Smooth muscle cell of the brain vasculature (primary cell): Measurements from ENCODE around the gene CLBA1.

Experiments
- DNase-seq: peaks from one replicate; pipeline ENCODE4 v3.0.0-alpha.2; 2012; ENCODE audit warnings: low read depth, low spot score

The CLBA1 gene

GRCh38 chr14:104968541-104969401 lies 16.8 kb upstream of the CLBA1 start:
- DNase-seq, result no peak

DNA sequence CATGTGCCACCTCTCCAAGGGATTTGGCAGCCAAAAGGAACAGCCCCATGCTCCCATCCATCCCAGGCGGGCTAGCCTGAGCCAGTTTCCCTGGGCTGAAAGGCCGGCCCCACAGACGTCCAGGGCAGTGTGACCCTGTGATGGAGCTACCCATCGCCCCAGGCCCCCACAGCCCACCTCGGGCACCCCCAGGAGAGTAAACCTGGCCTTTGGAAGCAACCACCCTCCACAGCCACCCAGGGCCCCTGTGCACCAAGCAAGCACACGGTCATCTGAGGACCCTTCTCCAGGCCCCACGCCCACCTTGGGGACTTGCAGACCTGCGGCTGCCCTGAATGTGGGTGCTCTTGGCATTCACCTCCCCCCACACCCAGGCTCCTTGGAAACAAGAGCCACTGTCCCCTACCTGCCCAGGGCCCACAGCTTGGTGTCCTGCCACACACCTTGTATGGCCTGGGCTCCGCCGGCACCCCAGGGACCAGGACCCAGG lies 15.8 kb upstream of the CLBA1 start:
- DNase-seq, result no peak

- peak; percentile 84 for DNase-seq
Measured at GRCh38 chr14:104970231-104971068, 15.1 kb upstream of the CLBA1 start.

GRCh38 chr14:104971447-104972240 lies 13.9 kb upstream of the CLBA1 start:
- no peak for DNase-seq

- no peak for DNase-seq
Measured at GRCh38 chr14:104972301-104973134, 13.1 kb upstream of the CLBA1 start.

DNA sequence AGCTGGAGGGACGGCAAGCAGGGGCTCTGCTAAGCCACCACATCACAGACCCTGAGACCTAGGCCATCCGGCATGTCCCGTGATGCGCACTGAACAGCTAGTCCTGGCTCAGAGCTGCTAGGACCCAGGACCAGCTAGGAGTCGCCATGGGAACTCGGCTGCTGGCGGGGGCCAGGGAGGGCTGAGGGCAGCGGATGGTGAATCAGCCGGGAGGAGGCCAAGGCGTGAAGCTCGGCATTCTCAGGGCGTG lies 12.5 kb upstream of the CLBA1 start:
- DNase-seq, result peak; percentile 84

DNA sequence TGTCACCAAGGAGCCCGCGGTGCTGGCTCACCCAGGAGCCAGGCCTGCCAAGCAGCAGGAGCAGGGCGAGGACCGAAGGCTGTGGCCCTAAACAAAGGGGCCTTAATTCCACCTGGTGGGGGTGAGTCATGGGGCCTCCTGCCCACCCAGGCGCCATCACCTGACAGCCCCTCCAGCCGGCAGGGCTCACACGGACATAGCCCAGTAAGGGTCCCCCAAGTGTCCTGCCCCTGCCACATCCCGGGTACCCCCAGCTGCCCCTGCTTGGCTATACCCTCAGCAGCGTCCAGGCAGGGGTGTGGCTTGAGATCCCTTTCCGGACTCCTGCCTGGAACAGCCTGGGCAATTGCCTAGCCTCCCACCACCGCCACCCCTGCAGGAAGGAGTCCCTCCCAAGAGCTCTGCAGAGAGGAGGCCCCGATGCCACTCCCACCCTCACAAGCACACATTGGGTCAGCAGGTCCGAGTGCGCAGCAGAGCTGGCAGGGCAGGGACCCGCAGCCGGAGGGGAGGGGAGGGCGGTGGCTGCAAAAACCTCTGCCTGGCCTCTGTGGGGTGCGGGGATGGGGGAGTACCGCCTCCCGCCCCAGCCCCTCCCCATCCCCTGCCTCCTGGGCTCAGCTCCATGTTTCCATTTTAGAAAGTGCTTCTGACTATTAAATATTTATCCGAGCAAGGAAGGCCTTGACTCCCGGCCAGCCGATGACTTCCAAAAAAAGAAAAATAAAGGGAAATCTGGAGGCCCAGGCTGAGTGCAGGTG lies 12.0 kb upstream of the CLBA1 start:
- DNase-seq, result no peak

- no peak for DNase-seq
Measured at GRCh38 chr14:104974146-104974541, 11.4 kb upstream of the CLBA1 start.

DNA sequence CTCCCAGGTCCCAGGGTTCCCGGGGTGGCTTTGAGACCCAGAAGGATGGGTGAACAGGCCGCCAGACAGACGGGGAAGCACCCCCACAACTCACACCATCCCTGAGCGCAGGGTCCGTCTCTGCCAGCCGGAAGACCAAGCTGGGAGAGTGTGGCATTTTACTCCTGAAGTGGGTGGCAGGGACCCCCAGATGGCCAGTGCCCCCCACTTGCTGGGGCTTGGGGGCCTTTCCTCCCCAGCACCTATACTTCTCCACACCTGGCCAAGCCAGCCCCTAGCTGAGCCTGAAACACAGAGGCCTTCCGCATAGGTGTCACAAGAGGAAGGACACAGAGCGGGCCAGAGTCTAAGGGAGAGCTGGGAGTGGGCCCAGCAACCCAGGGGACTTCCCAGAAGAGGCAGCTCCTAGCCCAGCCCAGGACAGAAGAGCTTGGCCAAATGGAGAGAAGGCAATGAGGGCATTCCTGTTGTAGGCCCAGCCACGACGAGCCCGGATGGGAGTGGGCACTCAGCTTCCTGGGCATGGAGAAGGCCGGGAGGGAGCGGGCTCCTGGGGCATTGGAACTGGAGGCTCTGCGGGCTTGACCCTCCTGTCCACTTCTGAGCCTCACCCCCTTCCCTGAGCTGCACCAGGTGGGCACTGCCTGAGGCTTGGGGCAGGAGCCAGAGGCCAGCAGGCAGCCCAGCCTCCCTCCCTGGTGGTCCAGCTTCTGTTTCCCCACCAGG lies 10.8 kb upstream of the CLBA1 start:
- no peak for DNase-seq

GRCh38 chr14:104975481-104976197 lies 9.9 kb upstream of the CLBA1 start:
- no peak for DNase-seq

- DNase-seq, result no peak
Measured at GRCh38 chr14:104976198-104977007, 9.2 kb upstream of the CLBA1 start.

- no peak for DNase-seq
Measured at GRCh38 chr14:104977008-104977680, 8.4 kb upstream of the CLBA1 start.

GRCh38 chr14:104977681-104978653 lies 7.6 kb upstream of the CLBA1 start, which contains the start of gene AHNAK2:
AHNAK2 (minus strand) TSS chr14:104978374; CDS start chr14:104978237, 137 bp downstream.
- no peak for DNase-seq

DNA sequence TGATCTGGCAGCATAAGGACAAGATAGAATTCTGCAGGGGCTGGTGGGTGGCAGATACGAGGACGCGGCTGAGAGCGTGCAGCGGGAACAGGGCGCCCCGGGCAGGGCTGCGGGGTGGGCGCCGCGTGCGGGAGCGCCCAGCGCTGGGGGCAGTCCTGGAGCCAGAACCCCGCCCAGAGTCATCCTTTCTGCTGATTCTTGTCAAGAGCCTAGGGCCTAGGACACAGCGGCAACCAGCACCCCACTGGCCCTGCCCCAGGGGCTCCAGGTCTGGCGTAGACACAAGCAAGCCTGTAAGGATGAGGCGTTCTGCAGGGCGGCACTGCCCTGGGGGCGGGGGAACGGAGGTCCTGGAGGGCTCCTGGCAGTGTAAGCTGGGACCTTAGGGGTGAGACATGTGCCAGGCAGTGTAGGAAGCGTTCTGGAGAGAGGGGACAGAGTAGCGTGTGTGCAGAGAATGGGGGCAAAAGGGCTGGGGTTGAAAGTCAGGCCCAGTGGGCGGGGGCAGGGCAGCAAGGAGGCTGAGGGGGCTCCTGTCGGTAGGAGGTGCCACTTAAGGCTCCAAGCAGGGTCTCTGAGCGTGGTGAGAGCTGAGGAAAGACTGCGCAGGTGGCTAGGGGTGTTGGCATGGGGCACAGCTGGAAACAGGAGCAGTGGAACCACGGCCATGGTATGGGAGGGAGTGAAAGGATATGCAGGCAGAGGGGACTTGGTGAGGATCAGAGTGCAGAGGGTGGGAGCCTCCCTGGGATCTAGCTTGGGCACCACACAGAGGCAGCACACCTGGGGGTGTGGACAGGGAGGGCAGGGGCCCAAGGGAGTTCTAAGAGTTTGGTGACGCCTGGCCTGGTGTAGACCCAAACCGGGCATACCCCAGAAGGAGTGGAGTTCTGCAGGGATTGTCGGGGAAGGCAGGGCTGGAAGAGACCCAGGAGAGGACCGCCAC lies 6.6 kb upstream of the CLBA1 start:
- DNase-seq, result no peak
